Measurements from ENCODE around the gene CLEC4D. TPM values are rescaled to one million over a fixed set of nuclear protein-coding genes. Genes with fewer than 3 reads are reported as not detected.

Gene CLEC4D
- total RNA-seq (2021; ENCODE audit: unreplicated experiment) (not detected), Bru-seq, nascent RNA (not detected), BruChase-seq, experiment 1, labeled RNA remaining after a 2-hour chase (not detected), BruChase-seq, experiment 2, labeled RNA remaining after a 6-hour chase (not detected)
- not detected for polyA plus RNA-seq (2012; ENCODE audit: insufficient read length)
- long read RNA-seq = 0 reads

DNA sequence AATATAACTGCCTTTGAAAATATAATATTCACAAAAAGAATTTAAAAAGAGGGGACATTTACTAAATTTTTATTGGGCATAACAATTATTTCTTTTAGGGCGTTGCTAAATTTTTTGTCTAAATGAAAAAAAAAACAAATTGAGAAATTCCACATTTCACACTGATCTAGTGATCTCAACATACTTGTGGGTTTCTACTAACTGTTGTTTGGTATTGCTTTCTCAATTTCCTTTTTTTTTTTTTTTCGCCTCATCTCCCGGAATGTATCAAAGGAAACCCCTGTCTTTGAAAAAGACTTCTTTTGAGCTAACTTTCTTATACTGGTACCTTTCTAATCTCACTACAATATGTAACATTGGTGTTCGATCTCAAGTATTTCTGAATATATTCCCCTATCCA, at the start of gene CLEC4D:
CLEC4D (plus strand) TSS at position 248 of the 400 bp plus-strand sequence. CDS start 230 bp downstream, outside the sequence.
- POLR2A ChIA-PET = no interaction called here
- Histone ChIP-seq H3K9me3 (ENCODE audit: control insufficient read depth, insufficient read depth, low read depth, low read length) (no peaks in the 10 kb centered on the region), H3K27ac (ENCODE audit: low read length) (no peak within 1 kb of the TSS), H3K4me1 (ENCODE audit: control insufficient read depth, insufficient read depth, low read length) (no peaks in the 10 kb centered on the region), H3K36me3 (ENCODE audit: control insufficient read depth, insufficient read depth, low read length) (no peaks in the 10 kb centered on the region), H3K27me3 (ENCODE audit: control insufficient read depth, insufficient read depth, low read length) (no peaks in the 10 kb centered on the region; the same call in 1 of the 2 replicates), H3K4me3 (ENCODE audit: low read depth in 2 of 2, low read length in 2 of 2) (no peak within 1 kb of the TSS)
- ATAC-seq (no peak), DNase-seq (ENCODE audit: low read depth, low spot score) (no peak)
- intact Hi-C loops (cut with micrococcal nuclease; ENCODE audit: unreplicated experiment) = no loop called here
- CTCF ChIA-PET = no interaction called here
- BruUV-seq (replicated peaks) = no TSS peak
- in situ Hi-C loops (cut with HindIII; ENCODE audit: low pct_unique_long_range_greater_than_20kb, low sequenced_read_pairs) = no loop called here
- TF ChIP-seq POLR2AphosphoS5 (IDR thresholded peaks at IDR 0.05; ENCODE audit: low read depth, low read length) (no peak), SIN3A (IDR thresholded peaks at IDR 0.05; ENCODE audit: borderline replicate concordance, insufficient read depth, low read depth, low read length) (no peak), TCF7L2 (IDR thresholded peaks at IDR 0.05; ENCODE audit: low read depth, low read length) (no peak)

DNA sequence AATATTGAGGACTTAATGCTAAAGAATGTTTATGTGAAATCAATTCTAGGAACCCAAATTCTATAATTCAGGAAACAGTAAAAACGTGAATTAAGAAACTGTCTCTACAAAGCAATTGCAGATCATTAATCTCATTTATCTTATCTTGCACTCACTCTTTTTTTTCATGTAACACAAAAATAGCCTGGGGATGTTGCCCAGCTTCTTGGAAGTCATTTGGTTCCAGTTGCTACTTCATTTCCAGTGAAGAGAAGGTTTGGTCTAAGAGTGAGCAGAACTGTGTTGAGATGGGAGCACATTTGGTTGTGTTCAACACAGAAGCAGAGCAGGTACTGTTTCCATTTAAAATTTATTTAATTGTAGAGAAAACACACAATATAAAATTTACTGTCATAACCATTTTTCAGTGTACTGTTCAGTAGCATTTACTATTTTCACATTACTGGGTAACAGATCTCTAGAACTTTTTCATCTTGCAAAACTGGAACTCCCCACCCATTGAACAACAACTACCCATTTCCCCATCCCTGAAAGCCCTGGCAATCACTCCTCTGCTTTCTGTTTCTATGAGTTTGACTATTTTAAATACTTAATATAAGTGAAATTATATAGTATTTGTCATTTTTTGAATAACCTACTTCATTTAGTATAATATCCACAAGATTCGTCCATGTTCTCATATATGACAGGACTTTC, 47.9 kb upstream of the CLEC4D start:
- ATAC-seq (no peak), DNase-seq (ENCODE audit: low read depth, low spot score) (no peak)
- H3K27me3 ChIP-seq (ENCODE audit: control insufficient read depth, insufficient read depth, low read length) = no peaks in the 10 kb centered on the region
- H3K9me3 ChIP-seq (ENCODE audit: control insufficient read depth, insufficient read depth, low read depth, low read length) = no peaks in the 10 kb centered on the region
- H3K4me1 ChIP-seq (ENCODE audit: control insufficient read depth, insufficient read depth, low read length) = no peaks in the 10 kb centered on the region
- intact Hi-C loops (cut with micrococcal nuclease; ENCODE audit: unreplicated experiment) (no loop called here), in situ Hi-C loops (cut with HindIII; ENCODE audit: low pct_unique_long_range_greater_than_20kb, low sequenced_read_pairs) (no loop called here)
- no peaks in the 10 kb centered on the region for H3K36me3 ChIP-seq (ENCODE audit: control insufficient read depth, insufficient read depth, low read length)
- no peak overlapping the region for H3K4me3 ChIP-seq (ENCODE audit: low read depth in 2 of 2, low read length in 2 of 2)
- POLR2A ChIA-PET = no interaction called here
- H3K27ac ChIP-seq (ENCODE audit: low read length) = no peak overlapping the region
- TF ChIP-seq POLR2AphosphoS5 (IDR thresholded peaks at IDR 0.05; ENCODE audit: low read depth, low read length) (no peak), SIN3A (IDR thresholded peaks at IDR 0.05; ENCODE audit: borderline replicate concordance, insufficient read depth, low read depth, low read length) (no peak), TCF7L2 (IDR thresholded peaks at IDR 0.05; ENCODE audit: low read depth, low read length) (no peak)
- TF ChIP-seq, protein P1, sequence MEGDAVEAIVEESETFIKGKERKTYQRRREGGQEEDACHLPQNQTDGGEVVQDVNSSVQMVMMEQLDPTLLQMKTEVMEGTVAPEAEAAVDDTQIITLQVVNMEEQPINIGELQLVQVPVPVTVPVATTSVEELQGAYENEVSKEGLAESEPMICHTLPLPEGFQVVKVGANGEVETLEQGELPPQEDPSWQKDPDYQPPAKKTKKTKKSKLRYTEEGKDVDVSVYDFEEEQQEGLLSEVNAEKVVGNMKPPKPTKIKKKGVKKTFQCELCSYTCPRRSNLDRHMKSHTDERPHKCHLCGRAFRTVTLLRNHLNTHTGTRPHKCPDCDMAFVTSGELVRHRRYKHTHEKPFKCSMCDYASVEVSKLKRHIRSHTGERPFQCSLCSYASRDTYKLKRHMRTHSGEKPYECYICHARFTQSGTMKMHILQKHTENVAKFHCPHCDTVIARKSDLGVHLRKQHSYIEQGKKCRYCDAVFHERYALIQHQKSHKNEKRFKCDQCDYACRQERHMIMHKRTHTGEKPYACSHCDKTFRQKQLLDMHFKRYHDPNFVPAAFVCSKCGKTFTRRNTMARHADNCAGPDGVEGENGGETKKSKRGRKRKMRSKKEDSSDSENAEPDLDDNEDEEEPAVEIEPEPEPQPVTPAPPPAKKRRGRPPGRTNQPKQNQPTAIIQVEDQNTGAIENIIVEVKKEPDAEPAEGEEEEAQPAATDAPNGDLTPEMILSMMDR (IDR thresholded peaks at IDR 0.05) = no peak
- TF ChIP-seq, protein P2, sequence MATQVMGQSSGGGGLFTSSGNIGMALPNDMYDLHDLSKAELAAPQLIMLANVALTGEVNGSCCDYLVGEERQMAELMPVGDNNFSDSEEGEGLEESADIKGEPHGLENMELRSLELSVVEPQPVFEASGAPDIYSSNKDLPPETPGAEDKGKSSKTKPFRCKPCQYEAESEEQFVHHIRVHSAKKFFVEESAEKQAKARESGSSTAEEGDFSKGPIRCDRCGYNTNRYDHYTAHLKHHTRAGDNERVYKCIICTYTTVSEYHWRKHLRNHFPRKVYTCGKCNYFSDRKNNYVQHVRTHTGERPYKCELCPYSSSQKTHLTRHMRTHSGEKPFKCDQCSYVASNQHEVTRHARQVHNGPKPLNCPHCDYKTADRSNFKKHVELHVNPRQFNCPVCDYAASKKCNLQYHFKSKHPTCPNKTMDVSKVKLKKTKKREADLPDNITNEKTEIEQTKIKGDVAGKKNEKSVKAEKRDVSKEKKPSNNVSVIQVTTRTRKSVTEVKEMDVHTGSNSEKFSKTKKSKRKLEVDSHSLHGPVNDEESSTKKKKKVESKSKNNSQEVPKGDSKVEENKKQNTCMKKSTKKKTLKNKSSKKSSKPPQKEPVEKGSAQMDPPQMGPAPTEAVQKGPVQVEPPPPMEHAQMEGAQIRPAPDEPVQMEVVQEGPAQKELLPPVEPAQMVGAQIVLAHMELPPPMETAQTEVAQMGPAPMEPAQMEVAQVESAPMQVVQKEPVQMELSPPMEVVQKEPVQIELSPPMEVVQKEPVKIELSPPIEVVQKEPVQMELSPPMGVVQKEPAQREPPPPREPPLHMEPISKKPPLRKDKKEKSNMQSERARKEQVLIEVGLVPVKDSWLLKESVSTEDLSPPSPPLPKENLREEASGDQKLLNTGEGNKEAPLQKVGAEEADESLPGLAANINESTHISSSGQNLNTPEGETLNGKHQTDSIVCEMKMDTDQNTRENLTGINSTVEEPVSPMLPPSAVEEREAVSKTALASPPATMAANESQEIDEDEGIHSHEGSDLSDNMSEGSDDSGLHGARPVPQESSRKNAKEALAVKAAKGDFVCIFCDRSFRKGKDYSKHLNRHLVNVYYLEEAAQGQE (IDR thresholded peaks at IDR 0.05; ENCODE audit: insufficient read depth in 1 of 2, low read depth in 2 of 2, low read length in 1 of 2) = no peak
- no TSS peak for BruUV-seq (replicated peaks)
- CTCF ChIA-PET = no interaction called here

DNA sequence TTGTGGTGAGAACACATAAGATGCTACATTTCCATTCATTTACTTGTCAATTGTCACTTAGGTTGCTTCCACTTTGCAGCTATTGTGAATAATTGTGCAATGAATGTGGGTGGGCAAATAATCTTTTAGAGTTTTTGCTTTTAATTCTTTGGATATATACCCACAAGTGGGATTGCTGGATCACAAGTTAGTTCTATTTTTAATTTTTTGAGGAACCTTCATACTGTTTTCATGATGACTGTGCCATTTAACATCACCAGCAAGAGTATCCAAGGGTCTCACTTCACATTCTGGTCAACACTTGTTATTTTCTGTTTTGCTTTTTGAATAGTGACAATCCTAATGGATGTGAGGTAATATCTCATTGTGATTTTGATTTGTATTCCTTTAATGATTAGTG, 47.1 kb upstream of the CLEC4D start:
- CTCF ChIA-PET = no interaction called here
- Histone ChIP-seq H3K27me3 (ENCODE audit: control insufficient read depth, insufficient read depth, low read length) (no peaks in the 10 kb centered on the region), H3K27ac (ENCODE audit: low read length) (no peak overlapping the region), H3K4me1 (ENCODE audit: control insufficient read depth, insufficient read depth, low read length) (no peaks in the 10 kb centered on the region), H3K9me3 (ENCODE audit: control insufficient read depth, insufficient read depth, low read depth, low read length) (no peaks in the 10 kb centered on the region), H3K36me3 (ENCODE audit: control insufficient read depth, insufficient read depth, low read length) (no peaks in the 10 kb centered on the region), H3K4me3 (ENCODE audit: low read depth in 2 of 2, low read length in 2 of 2) (no peak overlapping the region)
- POLR2A ChIA-PET = no interaction called here
- no peak for ATAC-seq
- TF ChIP-seq TCF7L2 (IDR thresholded peaks at IDR 0.05; ENCODE audit: low read depth, low read length) (no peak), POLR2AphosphoS5 (IDR thresholded peaks at IDR 0.05; ENCODE audit: low read depth, low read length) (no peak), SIN3A (IDR thresholded peaks at IDR 0.05; ENCODE audit: borderline replicate concordance, insufficient read depth, low read depth, low read length) (no peak)
- TF ChIP-seq, protein P1 (IDR thresholded peaks at IDR 0.05) = no peak
- TF ChIP-seq, protein P2 (IDR thresholded peaks at IDR 0.05; ENCODE audit: insufficient read depth in 1 of 2, low read depth in 2 of 2, low read length in 1 of 2) = no peak
- no TSS peak for BruUV-seq (replicated peaks)
- in situ Hi-C loops (cut with HindIII; ENCODE audit: low pct_unique_long_range_greater_than_20kb, low sequenced_read_pairs) = no loop called here
- intact Hi-C loops (cut with micrococcal nuclease; ENCODE audit: unreplicated experiment) = no loop called here
- DNase-seq (ENCODE audit: low read depth, low spot score) = no peak

Data from Panc1 (cell line).